NCI-H82 treated with DMSO at 0.1 percent for 48 hours (cell line): ENCODE results near the gene MED14.

Experiments
- DNase-seq: peaks from one replicate; lab custom pipeline; 2025; ENCODE audit not compliant: unreplicated experiment; lab: John Stamatoyannopoulos, UW

The MED14 gene

DNA sequence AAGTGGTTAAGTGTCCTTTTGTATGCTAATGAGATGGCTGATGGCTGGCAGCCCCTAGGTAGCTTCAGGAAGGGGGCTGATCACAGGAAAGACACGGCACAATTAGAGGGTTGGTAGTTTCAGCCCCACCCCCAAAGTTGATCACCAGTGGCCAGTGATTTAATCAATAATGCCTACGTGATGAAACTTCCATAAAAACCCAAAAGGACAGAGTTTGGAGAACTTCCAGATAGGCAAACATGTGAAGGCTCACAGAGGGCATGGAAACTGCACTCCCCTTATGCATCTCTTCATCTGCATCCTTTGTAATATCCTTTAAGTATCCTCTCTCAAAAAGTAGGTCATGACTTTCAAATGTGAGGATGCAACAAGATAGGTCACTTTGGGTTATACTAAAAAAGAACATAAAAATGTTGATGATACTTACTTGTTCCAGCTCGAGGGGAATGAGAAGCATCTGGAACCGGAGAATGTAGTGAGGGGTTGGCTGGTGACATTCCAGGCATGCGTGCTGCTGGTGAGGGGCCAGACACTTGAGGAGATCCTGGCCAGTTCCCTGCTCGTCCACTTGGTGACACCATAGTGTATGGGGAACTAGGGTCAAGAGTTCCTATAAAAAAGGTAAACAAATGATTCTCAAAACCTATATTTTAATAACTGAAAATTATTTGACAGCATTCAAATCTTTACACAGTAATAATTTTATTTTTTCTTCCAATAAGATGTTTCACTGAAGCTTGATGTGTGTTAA lies 71.3 kb downstream of the MED14 start:
- DNase-seq = no peak

DNA sequence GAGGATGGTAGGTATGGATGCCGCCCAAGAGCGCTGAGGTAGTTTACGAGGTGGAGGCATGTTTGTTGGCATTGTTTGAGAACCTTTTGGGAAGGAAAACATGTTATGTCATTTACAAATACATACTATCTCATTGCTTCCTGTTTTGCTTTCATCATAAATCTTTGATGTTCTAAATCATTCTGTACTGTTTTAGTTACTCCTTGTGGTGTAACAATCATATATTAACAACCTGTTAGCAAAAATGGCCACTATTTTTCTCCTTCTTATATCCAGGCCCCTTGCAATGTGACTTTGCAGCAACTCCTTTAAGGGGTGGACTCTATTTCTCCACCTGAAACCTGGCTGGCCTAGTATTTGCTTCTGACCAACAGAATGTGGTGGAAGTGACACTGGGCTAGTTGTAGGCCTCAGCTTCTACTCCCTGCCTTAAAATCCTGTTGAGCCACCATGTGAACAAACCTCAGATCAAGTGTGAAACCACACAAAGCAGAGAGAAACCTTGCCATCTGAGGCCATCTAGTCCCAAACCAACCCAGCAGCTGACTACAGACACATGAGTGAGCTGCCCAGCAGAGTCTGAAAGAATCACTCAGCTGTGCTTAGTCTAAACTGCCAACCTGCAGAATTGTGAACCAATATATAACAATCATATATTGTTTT lies 72.1 kb downstream of the MED14 start:
- DNase-seq = no peak

DNA sequence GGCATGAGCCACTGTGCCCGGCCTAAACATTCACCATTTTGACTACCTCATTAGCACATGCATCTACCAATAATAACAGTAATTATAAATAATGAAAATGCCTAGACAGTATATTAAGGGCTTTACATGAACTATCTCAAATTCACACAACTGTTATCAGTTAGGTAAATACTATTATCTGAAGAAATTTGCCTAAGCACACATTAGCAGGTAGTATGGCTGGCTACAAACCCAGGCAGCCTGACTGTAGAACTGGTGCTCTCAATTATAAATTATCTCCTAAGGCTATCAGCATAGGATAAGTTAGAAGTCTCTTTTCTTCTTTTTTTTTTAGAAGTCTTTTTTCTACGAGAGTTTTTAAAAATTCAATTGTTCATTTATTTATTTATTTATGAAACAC lies 73.9 kb downstream of the MED14 start:
- DNase-seq = no peak

DNA sequence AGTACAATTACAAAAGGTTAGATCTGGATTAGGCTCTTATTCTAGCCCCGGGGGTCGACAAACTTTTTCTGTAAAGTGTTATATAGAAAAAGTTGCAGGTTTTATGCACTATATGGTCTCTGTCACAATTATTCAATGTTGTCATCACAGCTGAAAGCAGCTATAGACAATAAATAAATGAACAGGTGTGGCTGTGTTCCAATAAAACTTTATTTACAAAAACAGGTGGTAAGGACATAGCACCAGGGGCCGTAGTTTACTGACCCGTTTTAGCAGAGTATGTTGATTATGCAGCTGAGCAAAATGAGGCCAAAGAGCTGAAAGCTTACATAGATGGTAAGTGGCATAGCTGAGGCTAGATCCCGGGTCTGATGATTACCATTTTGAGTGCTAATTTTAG lies 75.0 kb downstream of the MED14 start:
- DNase-seq = no peak

DNA sequence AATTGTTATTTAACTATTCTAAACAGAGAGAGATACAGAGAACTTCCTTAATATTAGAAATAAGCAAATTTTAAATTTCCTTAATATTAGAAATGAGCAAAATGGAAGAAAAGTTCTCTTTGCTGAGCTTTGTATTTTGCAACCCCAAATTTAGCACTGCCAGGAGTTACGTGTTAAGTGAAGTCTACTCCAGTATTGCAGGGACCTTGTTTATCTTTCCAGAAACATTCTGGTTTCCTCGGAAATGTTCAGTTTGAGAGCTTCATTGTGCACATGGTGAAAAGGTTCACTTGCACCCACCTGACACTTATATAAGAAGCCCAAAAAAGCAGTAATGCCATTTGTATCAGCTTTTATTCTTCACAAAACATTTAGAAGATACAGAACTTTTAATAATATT lies 81.8 kb downstream of the MED14 start:
- DNase-seq = no peak

DNA sequence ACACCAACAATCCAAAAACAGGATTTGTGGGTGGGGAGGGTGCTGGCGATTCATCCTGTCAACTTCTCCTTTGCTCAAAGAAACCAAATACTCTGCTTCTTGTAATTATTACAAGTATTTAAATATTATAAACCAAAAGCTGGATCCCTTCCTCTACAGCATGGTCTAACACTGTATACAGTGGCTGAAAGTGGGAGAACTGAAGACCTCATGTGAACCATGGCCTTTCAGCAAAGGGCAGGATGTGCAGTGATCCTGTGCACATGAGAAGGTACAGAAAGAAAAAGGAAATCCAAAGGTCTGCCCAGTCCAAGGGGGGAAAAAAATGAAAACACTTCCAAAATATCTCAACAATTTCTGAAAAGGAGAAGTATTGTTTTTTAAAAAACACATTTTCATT lies 82.7 kb downstream of the MED14 start:
- DNase-seq = no peak

DNA sequence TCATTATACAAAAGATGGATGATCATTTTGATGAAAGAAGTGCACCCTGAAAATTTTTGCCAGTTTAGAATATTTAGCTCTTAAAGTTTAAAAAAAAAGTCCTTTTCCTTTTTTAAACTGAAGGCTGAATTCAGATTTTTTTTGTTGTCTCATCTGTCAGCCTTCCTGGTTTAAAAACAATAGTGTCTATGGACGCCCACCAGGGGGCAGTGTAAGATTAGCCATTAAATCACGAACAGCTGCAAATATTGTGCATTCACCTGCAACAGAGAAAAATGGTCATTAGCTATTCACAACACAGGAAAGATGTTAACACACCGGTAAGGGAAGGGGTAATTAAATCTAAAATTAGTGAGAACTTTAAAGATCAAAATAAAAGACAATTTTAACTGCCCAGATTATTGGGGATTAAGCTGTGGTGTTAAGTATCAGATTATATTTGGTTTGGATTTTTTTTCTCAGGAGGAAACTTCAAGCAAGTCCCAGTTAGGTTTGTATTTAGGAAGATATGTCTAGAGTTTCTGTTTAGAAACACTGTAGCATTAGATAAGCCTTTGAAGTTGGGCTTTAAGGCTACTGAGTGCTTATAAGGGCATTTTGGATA lies 83.6 kb downstream of the MED14 start:
- peak; percentile 19 for DNase-seq

DNA sequence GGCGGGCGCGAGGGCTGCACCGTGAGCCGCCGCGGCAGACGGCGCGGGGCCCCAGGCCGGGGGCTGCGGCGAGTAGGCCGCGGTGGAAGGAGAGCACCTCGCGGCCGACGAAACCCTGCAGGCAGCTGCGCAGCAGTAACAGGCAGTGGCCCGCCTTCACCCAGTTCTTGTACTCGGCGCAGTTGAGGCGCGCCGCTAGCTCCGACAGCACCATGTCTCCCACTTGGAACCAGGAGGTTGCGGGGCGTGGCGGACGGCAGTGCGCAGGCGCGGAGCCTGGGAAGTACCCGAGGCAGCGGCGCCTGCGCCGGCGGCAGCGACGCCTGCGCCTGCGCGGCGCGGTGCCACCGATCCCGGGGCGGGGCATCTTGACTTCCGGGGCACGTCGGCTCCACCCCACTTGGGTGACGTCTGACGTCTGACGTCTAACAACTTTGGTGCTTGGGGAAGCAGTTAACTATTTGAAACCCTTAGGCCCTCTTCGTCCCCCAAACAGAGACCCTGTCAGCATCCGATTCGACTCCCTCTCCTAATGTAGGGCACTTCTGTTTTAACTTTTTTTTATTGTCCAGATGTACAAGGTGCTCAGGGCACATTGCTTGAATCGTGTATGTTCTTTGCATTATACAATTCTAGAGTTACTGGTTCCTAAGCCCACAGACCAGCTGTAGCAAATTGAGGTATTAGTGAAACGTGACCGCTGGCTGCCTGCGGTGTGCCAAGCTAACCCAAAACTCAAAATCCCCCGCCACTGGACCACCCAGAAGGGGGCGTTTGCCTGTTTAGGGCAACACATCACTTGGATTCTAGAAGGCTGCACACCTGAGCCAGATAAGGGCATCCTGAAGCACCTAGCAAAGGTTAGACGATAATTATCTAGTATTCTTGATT lies 87.8 kb downstream of the MED14 start, which contains the start of gene CXorf38:
Gene CXorf38, minus strand, starts transcription at position 255 of the 891 bp plus-strand sequence. Its CDS starts 41 bp downstream, at position 214.
- DNase-seq = peak; percentile 74

DNA sequence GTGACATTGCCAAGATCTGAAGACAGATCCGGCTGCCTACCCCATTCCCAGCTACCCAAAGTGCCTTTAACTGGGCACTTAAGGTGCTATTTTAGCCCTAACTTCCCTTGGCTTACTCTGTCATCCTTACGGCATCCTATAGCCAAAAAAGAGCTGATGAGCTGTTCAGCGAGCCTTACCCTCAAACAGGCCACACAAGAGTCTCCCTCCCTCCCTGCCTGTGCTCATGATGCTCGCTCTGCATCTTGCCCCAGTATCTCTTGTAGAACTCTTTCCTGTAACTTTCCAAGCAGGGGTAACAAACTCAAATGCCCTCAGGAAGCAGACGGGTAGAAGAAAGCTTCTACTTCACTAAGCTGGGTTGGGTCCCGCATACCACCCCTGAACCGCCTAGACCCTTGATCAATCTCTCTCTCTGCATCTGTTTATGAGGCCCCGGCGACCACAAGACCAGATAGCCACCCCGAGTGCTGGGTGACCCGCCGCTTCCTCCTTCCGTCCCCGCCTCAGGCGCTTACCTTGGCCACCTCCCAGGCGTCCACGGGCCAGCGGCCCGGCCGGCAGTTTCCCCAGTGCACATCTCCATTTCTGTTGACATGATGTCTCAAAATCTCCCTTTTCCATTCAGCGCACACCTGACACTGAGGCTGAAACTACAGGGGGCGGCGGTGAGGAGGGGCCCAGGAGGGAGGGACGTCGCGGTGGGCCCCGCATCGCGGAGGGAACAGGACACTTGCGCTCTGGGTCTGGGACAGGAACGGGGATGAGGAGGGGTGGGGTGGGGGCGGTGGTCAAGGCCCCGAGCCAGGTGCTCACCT lies 88.6 kb downstream of the MED14 start:
- no peak for DNase-seq

DNA sequence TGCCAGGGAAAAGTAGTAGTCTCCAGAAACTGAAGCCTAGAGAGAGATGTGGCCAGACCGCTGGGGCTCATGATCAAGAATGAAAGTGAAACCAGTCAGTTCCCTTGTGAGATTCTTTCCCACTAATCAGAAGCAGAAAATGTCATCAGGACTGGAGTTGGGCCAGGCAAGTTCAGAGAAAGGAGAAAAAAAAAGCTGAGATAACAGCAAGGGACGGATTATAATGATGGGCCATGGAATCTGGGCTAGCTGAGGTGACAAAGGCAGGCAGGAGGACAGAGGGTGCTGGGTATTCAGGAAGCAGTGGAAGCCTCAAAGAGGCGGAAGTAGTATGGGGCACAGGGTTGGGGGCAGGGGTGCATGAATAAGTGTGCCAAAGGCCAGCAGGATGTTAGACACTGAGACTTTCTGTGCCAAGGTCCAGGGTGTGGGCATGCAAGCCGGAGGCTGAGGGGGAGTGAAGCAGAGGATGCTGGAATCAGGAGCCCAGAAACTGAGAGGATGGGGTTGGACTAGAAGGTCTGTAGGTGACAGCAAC lies 90.5 kb downstream of the MED14 start:
- DNase-seq = no peak

DNA sequence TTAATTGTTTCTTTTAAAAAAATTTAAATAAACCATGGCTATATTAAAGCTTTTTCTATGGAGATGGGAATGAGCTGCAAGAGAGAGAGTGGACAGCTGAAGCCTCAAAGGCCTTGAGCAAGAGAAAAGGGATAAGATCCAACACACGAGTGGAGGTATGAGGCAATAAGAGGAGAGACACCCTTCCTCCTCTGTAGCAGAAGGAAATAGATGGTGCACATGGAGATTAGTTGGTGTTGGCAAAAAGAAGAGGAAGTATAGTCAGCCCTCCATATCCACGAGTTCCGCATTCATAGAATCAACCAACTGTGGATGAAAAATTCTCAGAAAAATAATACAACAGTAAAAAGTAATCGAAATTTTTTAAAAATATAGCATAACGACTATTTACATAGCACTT lies 91.2 kb downstream of the MED14 start:
- no peak for DNase-seq

DNA sequence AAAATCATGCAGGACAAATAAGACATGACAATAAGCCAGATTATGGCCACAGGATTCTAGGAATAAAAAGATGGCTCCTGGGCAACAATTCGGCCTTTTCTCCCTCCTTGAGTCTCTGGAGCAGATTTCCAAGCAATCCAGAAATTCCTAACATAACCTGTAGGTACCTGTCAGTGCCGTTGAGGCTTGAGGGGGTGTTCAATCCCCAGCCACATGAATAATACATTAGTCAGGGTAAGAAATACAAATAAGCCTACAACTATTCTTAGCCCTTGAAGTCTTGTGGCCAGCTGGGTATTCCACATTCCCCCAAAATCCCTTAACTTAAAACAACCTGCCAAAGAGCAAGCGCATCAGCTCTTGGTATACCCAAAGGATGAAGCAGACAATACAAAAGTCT lies 97.7 kb downstream of the MED14 start:
- DNase-seq = no peak

DNA sequence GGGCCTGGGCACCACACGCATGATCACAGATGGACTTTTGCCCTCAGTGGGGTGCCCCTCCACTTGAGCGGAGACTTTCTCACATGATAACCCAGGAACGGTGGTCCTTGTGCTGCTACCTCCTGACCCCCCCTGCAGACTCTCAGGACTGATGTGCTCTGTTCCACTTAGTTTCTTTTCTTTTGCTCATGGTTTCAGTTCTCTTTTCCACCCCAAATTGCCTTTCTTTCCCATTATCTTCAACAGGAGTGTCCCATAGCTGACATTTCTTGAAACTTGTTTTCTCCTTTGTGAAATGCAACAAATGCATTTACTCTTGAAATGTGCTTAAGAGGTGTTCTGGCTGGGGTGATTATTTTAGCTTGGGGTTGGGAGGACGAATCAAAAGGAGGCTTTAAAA lies 103.1 kb downstream of the MED14 start:
- no peak for DNase-seq

DNA sequence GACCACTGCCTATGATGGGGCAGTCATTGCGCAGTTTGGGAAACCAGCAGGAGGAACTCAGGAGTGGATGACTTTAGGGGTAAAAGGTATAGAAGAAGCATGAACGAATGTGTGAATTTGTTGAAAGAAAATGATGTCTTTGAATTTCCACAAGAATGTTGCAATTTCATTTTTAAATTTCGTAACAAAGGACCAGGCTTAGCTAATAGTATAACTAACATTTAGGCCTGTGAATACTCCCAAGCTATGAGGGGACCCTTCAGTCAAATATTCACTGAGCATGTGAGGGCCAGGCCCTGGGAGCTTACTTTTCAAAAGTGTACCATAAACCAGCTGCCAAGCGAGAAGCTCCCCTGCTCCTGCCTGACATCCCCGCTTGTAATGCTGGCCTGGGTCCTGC lies 106.8 kb downstream of the MED14 start:
- no peak for DNase-seq

DNA sequence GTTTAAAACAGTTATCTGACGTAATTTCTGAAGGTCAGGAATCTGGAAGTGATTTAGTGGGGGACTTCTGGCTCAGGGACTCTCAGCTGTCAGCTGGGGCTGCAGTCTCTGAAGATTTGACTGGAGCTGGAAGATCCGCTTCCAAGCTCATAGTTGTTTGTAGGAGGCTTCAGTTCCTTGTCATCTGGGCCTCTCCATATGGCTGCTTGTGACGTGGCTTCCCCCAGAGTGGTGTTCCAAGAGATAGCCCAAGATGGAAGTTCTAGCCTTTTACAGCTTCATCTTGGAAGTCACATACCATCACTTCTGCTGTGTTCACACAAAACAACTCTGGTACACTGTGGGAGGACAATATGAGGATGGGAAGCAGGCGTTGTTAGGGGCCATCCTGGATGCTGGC lies 110.0 kb downstream of the MED14 start:
- no peak for DNase-seq

DNA sequence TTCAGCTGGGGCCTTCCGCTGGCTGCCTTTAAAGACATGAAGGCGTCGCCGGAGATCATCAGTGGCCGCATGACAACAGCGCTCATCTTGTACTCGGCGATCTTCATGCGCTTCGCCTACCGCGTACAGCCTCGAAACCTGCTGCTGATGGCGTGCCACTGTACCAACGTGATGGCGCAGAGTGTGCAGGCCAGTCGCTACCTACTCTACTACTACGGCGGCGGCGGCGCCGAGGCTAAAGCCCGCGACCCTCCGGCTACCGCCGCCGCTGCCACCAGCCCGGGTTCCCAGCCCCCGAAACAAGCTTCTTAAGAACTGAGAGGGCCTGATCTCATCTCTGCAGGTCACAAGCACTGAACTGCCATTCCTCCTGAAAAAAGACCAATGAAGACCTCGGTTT lies 111.7 kb downstream of the MED14 start:
- no peak for DNase-seq

DNA sequence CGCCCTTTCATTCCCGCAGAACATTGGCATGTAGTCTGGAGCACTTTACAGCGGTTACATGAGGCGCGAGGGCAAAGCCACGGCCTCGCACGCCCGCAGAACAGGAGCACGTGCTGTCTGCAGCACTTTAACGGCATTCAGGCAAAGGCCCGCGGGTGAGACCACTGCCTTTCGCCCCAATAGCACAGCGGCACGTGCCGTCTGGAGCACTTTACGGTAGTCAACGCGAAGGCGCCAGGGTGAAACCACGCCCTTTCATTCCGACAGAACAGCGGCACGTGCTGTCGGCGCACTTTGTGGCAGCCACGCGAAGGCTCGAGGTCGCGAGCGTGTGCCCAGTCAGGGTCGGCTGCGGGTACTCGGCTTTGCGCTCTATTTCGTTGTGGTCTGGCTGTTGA lies 112.2 kb downstream of the MED14 start, which contains the start of gene MPC1L:
Gene MPC1L, plus strand, starts transcription at position 290 of the 398 bp plus-strand sequence. CDS start 138 bp downstream, outside the sequence.
- no peak for DNase-seq

DNA sequence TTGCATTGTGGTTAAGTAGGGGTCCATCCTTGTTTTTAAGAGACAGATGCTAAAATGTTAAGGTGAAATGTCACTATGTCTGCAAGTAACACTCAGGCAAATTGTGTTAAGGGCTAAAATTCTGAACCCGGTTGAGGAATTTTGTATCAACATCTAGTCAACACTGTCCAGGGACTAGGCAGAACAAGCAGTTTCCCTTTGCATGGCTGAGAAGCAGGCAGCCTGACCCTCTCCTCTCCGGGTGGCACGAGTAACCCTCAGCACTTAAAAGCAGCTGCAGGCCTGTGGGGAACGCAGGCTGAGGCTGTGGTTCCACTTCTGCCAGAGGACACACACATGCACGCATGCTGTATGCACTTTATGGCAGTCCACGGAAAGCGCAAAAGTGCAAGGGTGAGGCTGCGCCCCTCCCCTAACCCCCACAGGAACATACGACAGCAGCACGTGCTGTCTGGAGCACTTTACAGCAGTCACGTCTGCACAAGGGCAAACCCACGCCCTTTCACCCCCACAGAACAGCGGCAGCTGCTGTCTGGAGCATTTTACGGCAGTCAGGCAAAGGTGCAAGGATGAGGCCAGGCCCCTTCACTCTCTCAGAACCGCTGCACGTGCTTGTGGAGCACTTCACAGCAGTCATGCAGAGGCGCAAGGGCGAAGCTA lies 112.7 kb downstream of the MED14 start:
- no peak for DNase-seq

DNA sequence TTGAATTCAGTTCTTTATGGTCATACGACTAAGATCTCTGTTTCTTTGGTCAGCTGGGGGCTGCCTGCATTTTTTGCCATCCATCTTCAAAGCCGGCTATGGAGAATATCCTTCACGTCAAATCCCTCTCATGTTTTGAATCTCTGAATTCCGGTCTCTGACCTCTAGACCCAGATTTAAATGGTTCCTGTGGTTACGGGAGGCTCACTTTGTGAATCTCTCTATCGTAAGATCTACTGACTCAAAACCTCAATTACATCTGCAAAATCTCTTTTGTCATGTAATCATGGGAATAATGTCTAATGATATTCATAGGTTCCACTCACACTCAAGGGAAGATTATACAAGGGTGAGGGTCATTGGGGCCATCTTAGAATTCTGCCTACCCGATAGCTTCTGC lies 117.8 kb downstream of the MED14 start:
- DNase-seq = no peak

DNA sequence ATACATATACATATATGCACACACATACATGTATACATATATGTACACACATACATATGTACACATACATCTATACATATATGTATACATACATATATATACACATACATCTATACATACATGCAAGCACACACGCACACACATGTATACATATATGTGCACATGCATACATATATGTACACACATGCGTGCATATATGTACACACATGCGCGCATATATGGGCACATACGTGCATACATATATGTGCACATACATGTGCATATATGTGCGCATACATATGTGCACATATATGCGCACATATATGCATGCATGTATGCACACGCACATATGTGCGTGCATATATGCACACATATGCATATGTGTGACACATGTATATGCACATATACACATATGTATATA lies 119.4 kb downstream of the MED14 start:
- DNase-seq = no peak
